HepG2 (cell line): Measurements from ENCODE around the gene KIF15. TPM values are rescaled to one million over a fixed set of nuclear protein-coding genes. Genes with fewer than 3 reads are reported as not detected.
A peak's percentile ranks its signal among the peaks of the same experiment; 100 is the strongest.

Experiments used
- ATAC-seq: fragments of 200-7000 bp; cut with Tn5 transposase; 3 replicates; pipeline ENCODE4 v1.9.1; 2020; ENCODE audit warnings: mild to moderate bottlenecking, moderate library complexity
- BruUV-seq: library from RNA; stranded (reverse); fragments of 400-500 nt; replicated peaks from 2 replicates; lab custom pipeline; 2021; lab: Mats Ljungman, UMichigan
- CTCF ChIA-PET: fragments of 300-600 bp; formaldehyde crosslinking; extraction: SDS; loops from one replicate; lab custom pipeline; 2021; ENCODE audit warnings: low total read pairs, inconsistent platforms, low intra/inter-chr PET ratio; lab: Yijun Ruan, JAX
- POLR2A ChIA-PET: fragments of 350-600 bp; sonication (Branson Sonifier 250); formaldehyde crosslinking; loops from one replicate; lab custom pipeline; 2020; ENCODE audit warnings: antibody characterized with exemption, inconsistent platforms; lab: Yijun Ruan, JAX
- DNase-seq: peaks from one replicate; pipeline ENCODE4 v3.0.0-alpha.2; 2015; ENCODE audit warnings: low spot score
- FAIRE-seq: peaks from 3 replicates; lab custom pipeline; 2011; peaks lifted over from hg19 to GRCh38; lab: Jason Lieb, UNC
- H2AFZ ChIP-seq: one replicate; pipeline ENCODE4 v1.6.1; 2011; ENCODE audit warnings: low read length, inconsistent platforms
- H3K27ac ChIP-seq: fragments of 300-600 bp; 3 replicates; pipeline ENCODE4 v1.8.0; 2011; ENCODE audit warnings: mixed run types, mild to moderate bottlenecking, mixed read lengths, low read length, inconsistent platforms; ENCODE audit not compliant: insufficient read depth; ENCODE audit errors: extremely low read length
- H3K27me3 ChIP-seq, 2 experiments: fragments of 200-600 bp in 1 of 2; 2 replicates in 1 of 2; 3 replicates in 1 of 2; pipeline versions ENCODE4 v1.6.0 to v1.8.0; 2011; ENCODE audit warnings: low read length in 2 of 2, mild to moderate bottlenecking in 2 of 2, moderate library complexity in 2 of 2, inconsistent platforms in 1 of 2; ENCODE audit not compliant: insufficient read depth in 2 of 2, control insufficient read depth in 1 of 2
- H3K36me3 ChIP-seq, 2 experiments: fragments of 200-600 bp in 1 of 2; replicated peaks in 1 of 2; 2 replicates in 1 of 2; 3 replicates in 1 of 2; pipeline versions ENCODE4 v1.5.1 to v1.8.0; 2011; ENCODE audit warnings: low read length in 2 of 2, inconsistent platforms in 1 of 2; ENCODE audit not compliant: insufficient read depth in 2 of 2, control insufficient read depth in 1 of 2
- H3K4me1 ChIP-seq: 2 replicates; pipeline ENCODE4 v1.5.1; 2012; ENCODE audit warnings: low read length, inconsistent platforms; ENCODE audit not compliant: insufficient read depth
- H3K4me2 ChIP-seq: 2 replicates; pipeline ENCODE4 v1.6.0; 2011; ENCODE audit warnings: low read depth, low read length, inconsistent platforms
- H3K4me3 ChIP-seq, 3 experiments: fragments of 200-600 bp in 1 of 3; sonication (generic), shearing (Covaris generic) in 1 of 3; replicated peaks in 1 of 3; 2 replicates each; pipeline ENCODE4 v1.5.1; 2011 to 2016; ENCODE audit warnings: low read length in 3 of 3, inconsistent platforms in 2 of 3, low read depth in 2 of 3, mild to moderate bottlenecking in 2 of 3, control low read depth in 1 of 3, mixed read lengths in 1 of 3; ENCODE audit not compliant: insufficient read depth in 1 of 3
- H3K79me2 ChIP-seq: one replicate; pipeline ENCODE4 v1.6.1; 2011; ENCODE audit warnings: low read length, inconsistent platforms; ENCODE audit not compliant: insufficient read depth
- H3K9ac ChIP-seq: 2 replicates; pipeline ENCODE4 v1.6.0; 2011; ENCODE audit warnings: mild to moderate bottlenecking, low read depth, low read length, inconsistent platforms; ENCODE audit not compliant: insufficient read depth
- H3K9me3 ChIP-seq: 2 replicates; pipeline ENCODE4 v1.5.1; 2012; ENCODE audit warnings: mild to moderate bottlenecking, low read length
- H4K20me1 ChIP-seq: 2 replicates; pipeline ENCODE4 v1.6.0; 2011; ENCODE audit warnings: inconsistent platforms, mild to moderate bottlenecking, low read length, moderate library complexity; ENCODE audit not compliant: insufficient read depth
- ASH2L ChIP-seq: fragments of 300-600, 200-600 bp; sonication (generic); IDR thresholded peaks from 2 replicates; pipeline ENCODE4 v1.7.0; 2017; ENCODE audit warnings: low read depth, mild to moderate bottlenecking, moderate library complexity, mixed read lengths, low read length; ENCODE audit not compliant: insufficient read length
- FOXA1 ChIP-seq, 2 experiments: fragments of 450-650 bp in 1 of 2; sonication (generic) in 1 of 2; formaldehyde crosslinking in 1 of 2; IDR thresholded peaks; 2 replicates each; pipeline versions ENCODE4 v1.4.0 to v1.6.1; 2016 to 2020; ENCODE audit warnings: missing genetic modification reagents in 1 of 2
- HOXA9 ChIP-seq: sonication (generic); formaldehyde crosslinking; IDR thresholded peaks from 2 replicates; pipeline ENCODE4 v1.8.1; 2022; ENCODE audit warnings: missing genetic modification reagents, mild to moderate bottlenecking, moderate library complexity, borderline replicate concordance
- JUN ChIP-seq: sonication (generic); formaldehyde crosslinking; IDR thresholded peaks from 2 replicates; pipeline ENCODE4 v1.4.0; 2020; ENCODE audit warnings: mild to moderate bottlenecking, missing genetic modification reagents
- MIER2 ChIP-seq: IDR thresholded peaks from 2 replicates; pipeline ENCODE4 v1.6.1; 2016; ENCODE audit warnings: missing biosample characterization, missing genetic modification reagents
- PHF8 ChIP-seq: sonication (generic); formaldehyde crosslinking; IDR thresholded peaks from 2 replicates; pipeline ENCODE4 v1.5.0; 2020; ENCODE audit warnings: missing genetic modification reagents
- REPIN1 ChIP-seq: sonication (generic); formaldehyde crosslinking; IDR thresholded peaks from 2 replicates; pipeline ENCODE4 v1.8.0; 2022; ENCODE audit warnings: missing genetic modification reagents, low read depth, mild to moderate bottlenecking, borderline replicate concordance
- REST ChIP-seq, 2 experiments: IDR thresholded peaks; 2 replicates each; pipeline ENCODE4 v1.6.1; 2011 to 2012; ENCODE audit warnings: low read length in 2 of 2, borderline replicate concordance in 1 of 2, low read depth in 1 of 2, mild to moderate bottlenecking in 1 of 2, moderate library complexity in 1 of 2
- SALL2 ChIP-seq: sonication (generic); formaldehyde crosslinking; IDR thresholded peaks from 2 replicates; pipeline ENCODE4 v1.8.1; 2023; ENCODE audit warnings: mild to moderate bottlenecking, missing genetic modification reagents, inconsistent platforms
- ZC3H13 ChIP-seq: sonication (generic); formaldehyde crosslinking; IDR thresholded peaks from 2 replicates; pipeline ENCODE4 v1.8.1; 2023; ENCODE audit warnings: mild to moderate bottlenecking, missing genetic modification reagents, moderate library complexity
- ZNF83 ChIP-seq: sonication (generic); formaldehyde crosslinking; IDR thresholded peaks from 2 replicates; pipeline ENCODE4 v1.4.0; 2020; ENCODE audit warnings: missing genetic modification reagents, mild to moderate bottlenecking, borderline replicate concordance
- WGBS: methylation state at CpG from one replicate; pipeline ENCODE4 v1.1.6; 2017; ENCODE audit warnings: low lambda C conversion rate; 5-methylcytosine and 5-hydroxymethylcytosine counted together
- in situ Hi-C: cut with HindIII; loops from 2 replicates; pipeline ENCODE4 v1.10.0; 2017; ENCODE audit warnings: low pct_unique_long_range_greater_than_20kb; ENCODE audit not compliant: extremely low pct_ligation_motif_present
- intact Hi-C: fragments of 100-400 bp; cut with micrococcal nuclease; formaldehyde crosslinking; loops from one replicate; pipeline ENCODE4 v1.10.0; 2022; ENCODE audit not compliant: unreplicated experiment
- polyA plus RNA-seq, 8 experiments: library from polyadenylated mRNA; depleted of rRNA in 3 of 8; stranded (reverse) in 7 of 8; unstranded in 1 of 8; fragments of >200 nt; fragmentation: Illumina TruSeq in 4 of 8; extraction: Trizol in 4 of 8; gene quantifications; 2 replicates each; pipeline versions ENCODE4 v1.2.1 to v1.2.3, GENCODE V29; 2011 to 2016; ENCODE audit warnings: low read depth in 4 of 8, missing spikeins in 1 of 8, mixed read lengths in 1 of 8; ENCODE audit not compliant: insufficient read depth in 1 of 8
- total RNA-seq, 5 experiments: library from RNA; depleted of rRNA; stranded (reverse); fragments of >200 nt; fragmentation: Illumina TruSeq; extraction: Trizol; gene quantifications; 2 replicates each; pipeline ENCODE4 v1.2.3, GENCODE V29; 2016; ENCODE audit warnings: low read depth in 1 of 5

Gene KIF15
- total and polyA plus RNA-seq, 2 of the 13 experiments (the other 11 are each of a cell fraction or from before 2014, with no cell fraction given) = 4.8 to 33.8 TPM

GRCh38 chr3:44890258-44890657 lies 128.7 kb downstream of the KIF15 start:
- no peak for FAIRE-seq
- Histone ChIP-seq H3K9me3 (no peaks in the 10 kb centered on the region), H3K4me1 (peaks cover 26% of the 10 kb centered on the region), H3K27me3 (peaks cover 0 to 7% of the 10 kb centered on the region in 2 experiments; a peak in 1 of 5 replicates), H3K4me2 (no peak overlapping the region), H3K9ac (no peak overlapping the region), H3K36me3 (no peaks in the 10 kb centered on the region), H2AFZ (no peak overlapping the region), H3K79me2 (no peaks in the 10 kb centered on the region), H3K27ac (no peak overlapping the region), H3K4me3 (no peak overlapping the region), H4K20me1 (no peaks in the 10 kb centered on the region)
- intact Hi-C loops (no loop called here), in situ Hi-C loops (no loop called here)
- no peak for ATAC-seq
- DNase-seq = no peak
- TF ChIP-seq SALL2 (CRISPR knock-in tag) (no peak), REST (IDR thresholded peaks at IDR 0.05; ENCODE audit: borderline replicate concordance in 1 of 2, low read depth in 1 of 2, low read length in 2 of 2) (peak; percentile 48 to 91), MIER2 (CRISPR knock-in tag) (peak; percentile 86)
- no TSS peak for BruUV-seq
- POLR2A ChIA-PET = no interaction called here
- WGBS = 32% methylated on average over 3 of the region's 3 CpGs
- CTCF ChIA-PET = no interaction called here

GRCh38 chr3:44890852-44891251 lies 129.3 kb downstream of the KIF15 start:
- WGBS = 20% methylated on average over 3 of the region's 3 CpGs
- H3K4me3 ChIP-seq = no peak overlapping the region
- no peaks in the 10 kb centered on the region for H3K9me3 ChIP-seq
- H3K27ac ChIP-seq = no peak overlapping the region
- no peaks in the 10 kb centered on the region for H4K20me1 ChIP-seq
- FAIRE-seq (no peak), DNase-seq (no peak), ATAC-seq (no peak)
- 0 out of 5 replicates have a peak, but pooled peaks cover 0 to 5% of the 10 kb centered on the region in 2 experiments for H3K27me3 ChIP-seq
- POLR2A ChIA-PET = no interaction called here
- BruUV-seq = no TSS peak
- in situ Hi-C loops = no loop called here
- no peak overlapping the region for H2AFZ ChIP-seq
- H3K79me2 ChIP-seq = no peaks in the 10 kb centered on the region
- intact Hi-C loops = no loop called here
- H3K9ac ChIP-seq = no peak overlapping the region
- H3K36me3 ChIP-seq = no peaks in the 10 kb centered on the region
- no peak overlapping the region for H3K4me2 ChIP-seq
- CTCF ChIA-PET = no interaction called here
- peaks cover 26% of the 10 kb centered on the region for H3K4me1 ChIP-seq
- no peak for TF ChIP-seq ZC3H13 (CRISPR knock-in tag)
- TF ChIP-seq FOXA1 (IDR thresholded peaks at IDR 0.05) = no peak
- TF ChIP-seq FOXA1 (CRISPR knock-in tag; IDR thresholded peaks at IDR 0.05) = no peak
- TF ChIP-seq REPIN1 = no peak
- no peak for TF ChIP-seq HOXA9 (CRISPR knock-in tag)
- TF ChIP-seq PHF8 (CRISPR knock-in tag) = no peak
- TF ChIP-seq JUN (CRISPR knock-in tag) = no peak
- no peak for TF ChIP-seq ZNF83 (CRISPR knock-in tag)
- no peak for TF ChIP-seq ASH2L
